NCI-H2081 (cell line): ENCODE data around the gene NPHP3.
"Not testable (repeated sequence)": the region's sequence is repeated elsewhere in the genome, so short reads cannot be mapped to it uniquely, and the experiment has no call there.

Experiments
- DNase-seq, 2 experiments: peaks; one replicate each; lab custom pipeline; 2025; lab: John Stamatoyannopoulos, UW

NPHP3 gene

DNA sequence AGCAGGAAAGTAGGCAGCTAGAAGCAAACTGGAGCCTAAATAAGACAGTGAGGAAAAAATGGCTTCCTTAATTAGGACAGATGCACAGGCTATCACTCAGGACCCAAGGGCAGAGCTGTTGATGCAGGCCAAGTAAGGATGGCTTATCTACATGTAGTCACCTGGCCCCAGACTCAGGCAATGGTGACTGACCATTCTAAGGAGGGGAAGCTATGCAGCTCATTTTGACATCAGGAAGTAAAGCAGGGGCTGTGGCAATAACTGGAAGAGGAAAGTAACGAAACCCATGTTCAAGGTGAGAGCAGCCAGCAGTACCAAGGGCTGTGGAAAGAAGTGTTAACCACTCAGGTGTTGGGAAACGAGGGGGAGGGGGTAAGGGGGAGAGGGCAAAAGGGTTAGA, 78.8 kb downstream of the NPHP3 start:
- no peak for DNase-seq

DNA sequence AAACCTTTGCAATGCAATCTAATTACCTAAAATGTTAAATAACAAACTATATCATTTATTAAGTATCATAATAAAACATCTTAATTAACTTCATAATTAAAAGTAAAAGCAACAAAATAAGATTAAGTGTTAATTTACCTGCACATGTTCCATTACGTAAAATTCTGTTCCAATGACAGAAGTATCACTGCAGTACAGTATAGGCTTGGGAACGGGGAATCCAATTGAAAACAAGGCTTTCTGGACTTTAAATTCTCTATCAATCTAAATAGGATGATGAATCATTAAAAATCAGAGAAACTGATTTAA, 79.7 kb downstream of the NPHP3 start:
- no peak for DNase-seq

DNA sequence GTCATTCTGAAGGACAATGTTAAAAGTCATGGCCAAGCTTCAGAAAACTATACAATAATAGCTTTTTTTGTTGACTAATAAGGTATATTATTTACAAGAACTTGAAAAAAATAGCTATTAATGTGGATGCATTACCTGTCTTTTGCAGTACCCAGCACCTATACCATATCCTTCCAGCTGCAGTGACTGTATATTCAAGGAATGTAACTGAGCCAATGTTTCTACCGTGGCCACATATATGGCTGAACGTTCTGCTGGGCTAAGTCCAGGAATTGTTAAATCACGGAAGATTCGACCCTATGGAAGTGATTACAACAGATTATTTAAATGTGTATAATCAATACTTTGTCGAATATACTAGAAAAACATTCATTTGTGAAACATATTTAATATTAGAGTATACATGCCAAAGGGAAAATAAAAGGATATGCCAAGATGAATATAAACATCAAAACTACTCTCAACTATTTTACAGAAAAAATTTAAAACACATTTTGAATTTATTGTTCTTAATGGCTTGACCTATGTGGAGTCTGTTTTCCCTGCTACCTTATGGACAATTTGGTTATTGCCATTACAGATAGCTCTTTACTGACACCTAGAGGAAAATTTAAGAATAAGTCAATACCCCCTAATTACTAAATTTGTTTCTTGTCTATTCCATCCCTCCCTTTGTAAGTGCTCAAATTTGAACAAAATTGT, 80.2 kb downstream of the NPHP3 start:
- peak; percentile 70 to 72 for DNase-seq

DNA sequence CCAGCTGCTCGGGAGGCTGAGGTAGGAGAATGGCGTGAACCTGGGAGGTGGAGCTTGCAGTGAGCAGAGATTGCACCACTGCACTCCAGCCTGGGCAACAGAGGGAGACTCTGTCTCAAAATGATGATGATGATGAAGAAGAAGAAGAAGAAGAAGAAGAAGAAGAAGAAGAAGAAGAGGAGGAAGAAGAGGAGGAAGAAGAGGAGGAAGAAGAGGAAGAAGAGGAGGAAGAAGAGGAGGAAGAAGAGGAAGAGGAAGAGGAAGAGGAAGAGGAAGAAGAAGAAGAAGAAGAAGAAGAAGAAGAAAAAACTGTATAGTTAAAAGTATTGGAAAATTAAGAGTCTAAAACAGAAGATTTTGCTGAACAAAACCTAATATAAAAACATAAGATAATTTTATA, 80.8 kb downstream of the NPHP3 start:
- DNase-seq: not testable (repeated sequence)

DNA sequence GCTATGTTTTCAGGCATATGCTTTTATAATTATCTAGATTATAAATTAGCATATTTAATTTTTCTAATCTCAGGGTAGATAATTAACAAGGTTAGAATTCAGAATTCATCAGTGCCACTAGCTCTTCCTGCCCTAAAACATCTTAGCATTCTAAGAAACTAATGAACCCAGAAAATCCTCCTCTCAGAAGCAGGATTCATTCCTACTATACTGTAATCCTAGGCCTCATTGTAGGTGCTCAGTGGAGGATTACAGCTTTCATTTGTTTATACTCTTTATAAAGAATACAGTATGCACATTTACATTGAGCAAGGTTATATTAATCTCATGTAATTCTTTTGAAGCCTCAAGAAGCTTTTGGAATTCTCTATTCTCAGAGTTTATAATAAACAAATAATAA, 83.5 kb downstream of the NPHP3 start:
- DNase-seq: no peak

DNA sequence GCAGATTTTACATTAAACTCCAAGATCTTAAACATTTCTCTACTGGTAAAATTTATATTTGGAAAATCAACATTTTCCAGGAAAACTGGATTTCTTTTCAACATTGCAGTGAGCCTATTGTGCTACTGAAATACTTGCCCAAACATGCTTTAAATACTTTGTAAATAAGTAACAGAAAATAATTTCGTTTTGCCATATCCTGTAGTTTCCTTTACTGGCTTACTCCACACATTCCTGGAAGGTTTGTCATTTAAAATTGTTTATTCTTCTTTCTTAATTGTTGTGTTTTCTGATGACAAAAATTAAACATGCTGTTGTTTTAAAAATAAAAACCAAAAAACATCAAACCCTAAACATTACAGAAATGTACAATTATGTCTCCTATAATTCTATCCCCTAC, 84.6 kb downstream of the NPHP3 start:
- DNase-seq: no peak

DNA sequence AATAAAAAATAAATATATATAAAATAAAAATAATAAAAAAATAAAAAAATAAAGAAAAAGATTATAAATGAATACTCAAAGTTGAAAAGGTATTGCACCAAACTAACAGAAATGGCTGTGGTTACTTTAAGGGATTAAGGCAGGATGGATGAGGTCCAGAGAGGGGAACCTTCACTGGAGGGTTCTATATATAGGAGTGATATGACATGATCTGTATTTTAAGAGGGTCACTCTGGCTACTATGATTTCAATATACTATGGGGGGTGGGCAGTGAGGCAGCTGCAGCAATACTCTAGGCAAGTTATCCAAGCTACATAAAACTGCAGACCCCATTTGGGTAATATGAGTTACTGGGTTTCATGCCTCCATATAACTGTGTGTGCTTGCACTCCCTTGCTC, 87.2 kb downstream of the NPHP3 start:
- no peak for DNase-seq
